GM21619 (cell line): ENCODE results near the gene CTU1.

Experiments
- ATAC-seq: cut with Tn5 transposase; IDR thresholded peaks from one replicate; pipeline ENCODE4 v1.9.1; 2021; ENCODE audit not compliant: unreplicated experiment

The CTU1 gene

GRCh38 chr19:51135004-51135403 lies 26.8 kb upstream of the CTU1 start:
- no peak for ATAC-seq

GRCh38 chr19:51131780-51132680 lies 23.8 kb upstream of the CTU1 start:
- no peak for ATAC-seq

GRCh38 chr19:51129716-51130115 lies 21.5 kb upstream of the CTU1 start:
- no peak for ATAC-seq

GRCh38 chr19:51128227-51128626 lies 20.0 kb upstream of the CTU1 start:
- no peak for ATAC-seq

- no peak for ATAC-seq
These were observed 19.5 kb upstream of the CTU1 start for GRCh38 chr19:51127755-51128154.

- ATAC-seq = no peak
These were observed 18.8 kb upstream of the CTU1 start for GRCh38 chr19:51127032-51127431.

GRCh38 chr19:51125421-51126075 lies 17.3 kb upstream of the CTU1 start:
- no peak for ATAC-seq

- ATAC-seq = no peak
These were observed 16.5 kb upstream of the CTU1 start, which contains the start of gene SIGLEC9 for GRCh38 chr19:51124729-51125128. SIGLEC9 (plus strand) TSS chr19:51124906; CDS start chr19:51124975, 69 bp downstream.

- no peak for ATAC-seq
These were observed 16.0 kb upstream of the CTU1 start for GRCh38 chr19:51124216-51124615.

DNA sequence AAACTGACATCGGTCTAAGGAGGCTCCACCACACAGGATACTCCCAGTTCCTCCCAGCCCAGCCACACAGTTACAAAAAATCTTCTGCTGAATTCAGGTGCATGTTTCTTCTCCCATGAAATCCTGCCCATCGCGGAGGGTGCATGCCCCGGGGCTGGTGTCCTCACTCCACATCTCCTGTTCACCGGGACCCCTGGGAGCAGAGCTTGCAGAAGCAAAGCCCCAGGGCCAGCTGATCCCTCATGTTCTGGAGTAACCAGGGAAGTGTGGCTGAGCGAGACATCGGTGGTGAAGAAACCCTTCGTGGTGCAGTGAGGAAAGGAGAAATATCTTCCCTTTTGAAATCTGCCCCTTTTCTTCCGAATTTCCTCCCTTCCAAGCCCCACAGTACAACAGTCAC lies 15.6 kb upstream of the CTU1 start:
- ATAC-seq = no peak

DNA sequence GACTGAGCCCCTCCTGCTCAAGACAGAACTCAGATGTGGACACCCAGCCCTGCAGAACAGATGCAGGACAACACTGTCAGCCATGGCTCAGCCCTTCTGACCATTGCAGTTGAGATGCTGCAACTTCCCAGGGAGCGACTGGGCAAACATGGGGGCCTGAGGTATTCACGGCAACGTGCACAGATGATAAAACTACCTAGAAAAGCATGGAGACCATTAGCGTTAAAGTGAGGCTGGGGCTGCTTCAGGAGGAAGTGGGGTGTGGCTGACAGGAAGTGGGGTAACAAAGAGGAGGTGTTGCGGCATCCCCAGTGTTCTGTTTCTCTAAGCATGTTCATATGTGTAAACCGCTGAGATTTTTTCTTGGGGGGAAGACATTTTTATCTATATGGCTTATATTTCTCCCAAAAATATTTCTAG lies 15.2 kb upstream of the CTU1 start:
- no peak for ATAC-seq

GRCh38 chr19:51122112-51122981 lies 14.1 kb upstream of the CTU1 start:
- no peak for ATAC-seq

DNA sequence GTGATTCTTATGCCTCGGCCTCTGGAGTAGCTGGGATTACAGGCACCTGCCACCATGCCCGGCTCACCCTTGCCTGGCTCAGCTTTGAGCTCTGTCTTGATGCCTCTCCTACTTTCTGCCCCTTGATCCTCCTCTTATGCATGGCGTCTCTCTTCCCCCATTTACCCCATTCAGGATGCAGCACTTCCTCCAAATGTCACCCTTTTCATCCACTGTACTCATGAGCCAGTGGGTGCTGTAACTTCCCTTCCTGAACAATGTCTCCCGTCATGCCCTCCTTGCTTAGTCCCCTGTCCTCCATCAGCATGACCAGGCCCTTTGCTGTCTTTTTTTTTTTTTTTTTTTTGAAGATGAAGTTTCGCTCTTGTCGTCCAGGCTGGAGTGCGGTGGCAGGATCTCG lies 13.0 kb upstream of the CTU1 start:
- no peak for ATAC-seq

GRCh38 chr19:51120160-51120559 lies 12.0 kb upstream of the CTU1 start:
- no peak for ATAC-seq

DNA sequence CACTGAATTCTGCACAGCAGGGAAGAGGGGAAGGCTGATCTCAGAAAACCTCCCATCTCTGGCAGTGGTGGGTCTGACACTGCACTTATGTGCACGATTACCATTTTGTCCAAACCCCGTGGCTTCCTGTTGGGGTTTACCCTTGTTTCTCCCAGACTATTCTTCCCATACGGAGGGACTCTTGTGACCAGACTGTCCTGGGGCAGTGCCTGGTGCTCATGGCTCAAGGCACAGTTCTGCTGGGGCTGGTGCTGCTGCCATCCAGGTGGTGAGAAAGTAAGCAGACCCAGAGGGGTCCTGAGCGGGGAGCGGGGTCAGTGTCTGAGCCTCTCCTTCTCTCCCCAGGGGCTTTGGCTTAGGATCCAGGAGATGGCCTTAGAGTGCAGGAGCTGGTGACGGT lies 11.4 kb upstream of the CTU1 start:
- no peak for ATAC-seq

DNA sequence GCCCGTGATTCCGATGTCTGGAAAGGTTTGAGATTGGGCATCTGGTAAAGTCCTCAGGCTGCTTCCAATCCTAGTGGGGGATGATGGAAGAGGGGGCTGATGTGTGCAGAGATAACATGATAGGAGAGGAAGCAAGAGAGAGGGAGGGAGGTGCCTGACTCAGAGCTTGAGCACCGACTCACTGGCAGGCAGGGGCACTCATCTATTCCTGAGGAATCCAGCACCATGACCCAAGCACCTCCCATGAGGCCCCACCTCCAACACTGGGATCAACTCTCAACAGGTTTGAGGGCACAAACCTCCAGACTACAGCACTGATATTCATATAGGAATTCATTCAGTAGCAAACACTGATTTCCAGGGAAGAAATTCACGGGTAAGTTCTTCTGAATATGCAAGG lies 10.9 kb upstream of the CTU1 start:
- ATAC-seq = no peak

GRCh38 chr19:51116736-51117286 lies 8.6 kb upstream of the CTU1 start:
- ATAC-seq = no peak

- ATAC-seq = no peak
These were observed 6.0 kb upstream of the CTU1 start for GRCh38 chr19:51114087-51114729.

- no peak for ATAC-seq
These were observed 3.4 kb upstream of the CTU1 start for GRCh38 chr19:51111606-51112005.

DNA sequence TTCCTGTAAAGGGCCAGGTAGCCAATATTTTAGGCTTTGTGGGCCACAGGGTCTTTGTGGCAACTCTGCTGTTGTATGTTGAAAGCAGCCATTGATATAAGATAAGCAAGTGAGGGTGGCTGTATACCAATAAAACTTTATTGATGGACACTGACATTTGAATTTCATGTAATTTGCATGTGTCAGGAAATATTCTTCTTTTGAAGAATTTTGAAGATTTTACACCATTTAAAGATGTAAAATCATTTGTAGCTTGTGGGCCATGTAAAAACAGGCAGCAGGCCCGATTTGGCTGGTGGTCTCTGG lies 2.4 kb upstream of the CTU1 start:
- ATAC-seq = no peak

GRCh38 chr19:51108805-51109146 lies 567 bp upstream of the CTU1 start:
- peak; percentile 19 for ATAC-seq
